GM19099 (cell line): ENCODE results near the gene TPM1.

Experiments
- POLR2A ChIP-seq: IDR thresholded peaks from 3 replicates; pipeline ENCODE4 v1.6.1; 2011; ENCODE audit warnings: low read depth; ENCODE audit not compliant: insufficient read length; ENCODE audit errors: extremely low read depth

Gene TPM1

DNA sequence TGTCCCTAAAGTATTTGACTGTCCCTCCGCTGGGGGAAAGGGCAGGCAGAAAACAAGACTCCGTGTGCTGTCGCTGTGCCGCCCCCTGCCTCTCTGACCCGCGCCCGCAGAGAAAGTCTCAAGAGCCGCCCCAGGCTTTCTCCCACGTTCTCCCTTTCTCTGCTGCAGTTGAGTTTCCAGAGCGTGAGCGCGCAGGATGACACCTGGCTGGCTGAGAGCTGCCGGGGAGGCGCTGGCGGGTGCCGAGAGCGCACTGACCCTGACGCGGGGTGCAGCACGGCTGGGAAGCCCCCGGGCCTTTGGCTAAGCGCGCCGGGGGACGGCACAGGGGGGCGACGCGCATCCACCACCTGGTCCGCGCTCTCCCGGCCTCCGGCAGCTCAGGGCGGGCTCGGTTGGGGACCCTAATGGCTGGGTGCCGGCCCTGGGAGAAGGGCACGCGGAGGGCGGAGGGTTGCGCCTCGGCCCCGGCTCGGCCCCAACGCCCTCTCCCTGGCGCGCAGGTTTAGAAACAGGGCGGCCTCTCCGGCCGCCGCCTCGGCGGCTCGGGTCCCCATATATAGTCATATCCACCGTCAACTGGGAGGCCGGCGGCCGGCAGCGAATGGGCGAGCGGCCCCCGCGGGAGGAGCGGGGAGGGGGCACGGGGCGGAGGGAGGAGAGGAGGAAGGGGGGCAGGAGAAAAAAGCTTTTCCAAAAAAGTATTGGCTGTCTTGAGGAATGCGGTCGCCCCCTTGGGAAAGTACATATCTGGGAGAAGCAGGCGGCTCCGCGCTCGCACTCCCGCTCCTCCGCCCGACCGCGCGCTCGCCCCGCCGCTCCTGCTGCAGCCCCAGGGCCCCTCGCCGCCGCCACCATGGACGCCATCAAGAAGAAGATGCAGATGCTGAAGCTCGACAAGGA lies at the start of gene TPM1:
Gene TPM1 (plus strand): TSS at position 774 of the 903 bp plus-strand sequence. CDS start 83 bp downstream, at position 857.
- TF ChIP-seq POLR2A = no peak

- TF ChIP-seq POLR2A = no peak
These were observed 49.5 kb upstream of the TPM1 start for GRCh38 chr15:62993066-62993465.

GRCh38 chr15:62994439-62994838 lies 48.1 kb upstream of the TPM1 start:
- TF ChIP-seq POLR2A = no peak

DNA sequence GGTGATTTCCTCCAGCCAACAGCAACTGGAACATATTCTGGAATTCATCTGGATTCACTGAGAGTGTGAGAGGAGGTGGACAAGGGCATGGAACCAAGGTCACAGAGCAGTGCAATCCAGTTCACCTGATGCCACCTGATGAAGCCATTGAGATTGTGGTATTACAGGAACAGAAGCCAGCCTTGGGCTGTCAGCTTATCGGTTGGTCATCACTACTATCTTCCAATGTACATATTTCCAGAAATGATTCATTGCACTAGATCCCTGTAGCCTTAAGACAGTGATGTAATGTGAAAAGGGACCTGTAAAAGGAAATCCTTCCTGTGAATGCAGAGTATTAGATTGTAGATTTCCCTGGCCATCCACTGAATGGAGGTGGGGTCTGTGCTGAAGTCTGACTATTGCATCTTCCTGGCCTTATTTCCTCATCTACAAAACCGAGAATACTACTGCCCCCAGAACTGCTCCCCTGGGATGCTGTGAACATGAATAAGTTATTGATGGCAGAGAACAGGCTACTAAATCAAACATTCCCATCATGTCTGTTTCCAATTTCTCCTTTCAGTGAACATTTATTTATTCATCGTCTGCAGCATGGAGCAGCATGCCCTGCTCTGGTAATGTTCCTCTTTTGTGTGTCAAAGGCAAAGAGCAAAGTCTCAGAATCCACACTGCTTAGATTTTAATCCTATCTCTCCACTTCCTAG lies 47.4 kb upstream of the TPM1 start:
- TF ChIP-seq POLR2A = no peak

- no peak for TF ChIP-seq POLR2A
These were observed 45.1 kb upstream of the TPM1 start for GRCh38 chr15:62997441-62997840.

GRCh38 chr15:62998262-62998890 lies 44.2 kb upstream of the TPM1 start:
- no peak for TF ChIP-seq POLR2A

- TF ChIP-seq POLR2A = no peak
These were observed 43.4 kb upstream of the TPM1 start for GRCh38 chr15:62999178-62999577.

- no peak for TF ChIP-seq POLR2A
These were observed 42.5 kb upstream of the TPM1 start for GRCh38 chr15:62999923-63000561.

DNA sequence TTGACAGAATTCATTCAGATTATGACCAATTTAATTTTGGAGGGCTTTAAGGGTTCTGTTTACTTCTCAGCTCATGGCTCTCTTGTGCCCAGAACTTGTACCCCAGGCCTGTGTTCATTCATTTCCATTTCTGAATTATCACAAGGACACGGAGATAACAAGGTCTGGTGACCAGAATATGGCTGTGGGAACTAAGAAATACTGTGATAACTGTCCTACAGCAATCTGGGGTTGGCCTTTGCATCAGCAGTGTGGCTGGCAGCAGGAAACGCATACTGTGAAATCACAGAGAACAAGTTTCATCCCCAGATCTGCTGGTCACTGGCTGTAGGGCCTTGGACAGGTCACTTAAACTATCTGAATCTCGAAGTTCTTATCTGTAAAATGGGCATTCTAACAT lies 41.8 kb upstream of the TPM1 start:
- no peak for TF ChIP-seq POLR2A

- no peak for TF ChIP-seq POLR2A
These were observed 38.3 kb upstream of the TPM1 start for GRCh38 chr15:63004211-63004610.

- TF ChIP-seq POLR2A = no peak
These were observed 36.3 kb upstream of the TPM1 start for GRCh38 chr15:63006032-63006878.

DNA sequence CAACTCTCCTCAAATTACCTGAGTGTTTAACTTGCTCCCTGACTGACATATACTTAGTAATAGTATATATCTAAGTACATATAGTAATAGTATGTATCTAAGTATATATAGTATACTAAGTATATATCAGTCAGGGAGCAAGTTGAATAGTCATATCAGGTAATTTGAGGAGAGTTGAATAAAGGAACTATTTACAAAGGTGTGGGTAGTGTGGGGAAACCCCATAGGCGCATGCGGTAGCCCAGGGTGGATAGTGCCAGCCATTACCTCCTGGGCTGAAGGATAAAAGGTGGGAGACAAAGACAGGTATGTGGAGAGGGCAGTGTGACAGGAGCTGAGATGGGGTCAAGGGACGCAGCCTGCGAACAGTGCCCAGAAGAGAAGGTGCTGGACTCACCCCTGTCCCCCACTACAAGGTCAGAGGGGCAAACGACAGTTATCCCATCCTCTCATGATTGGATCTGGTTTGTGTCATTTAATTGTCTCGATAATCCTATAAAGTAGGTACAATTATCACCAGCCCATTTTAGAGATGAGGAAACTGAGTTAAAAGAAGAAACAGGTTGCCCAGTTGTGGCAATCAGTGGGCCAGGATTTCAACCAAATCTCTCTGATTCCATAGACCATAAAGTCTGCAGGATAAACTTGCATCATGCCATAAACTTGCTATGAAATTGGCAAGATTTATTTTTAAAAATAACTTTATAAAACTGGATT lies 34.1 kb upstream of the TPM1 start:
- no peak for TF ChIP-seq POLR2A

DNA sequence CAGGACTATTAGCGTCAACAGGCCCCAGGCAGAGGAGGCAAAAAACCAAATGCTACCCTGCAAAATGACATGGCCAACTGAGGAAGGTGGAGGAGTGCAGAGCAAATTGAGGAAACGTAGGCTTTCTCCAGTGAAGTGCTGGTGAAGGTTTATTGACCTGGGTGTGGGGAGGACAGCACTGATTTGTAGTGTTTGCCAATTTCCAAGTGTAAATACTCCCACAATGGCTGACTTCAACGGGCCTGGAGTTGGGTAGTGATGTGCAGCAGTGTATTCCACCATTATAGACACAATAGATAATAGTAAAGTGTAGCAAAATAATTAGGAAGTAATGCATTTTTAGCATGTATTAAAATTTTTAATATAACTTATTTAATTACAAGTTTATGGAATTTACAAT lies 32.2 kb upstream of the TPM1 start:
- no peak for TF ChIP-seq POLR2A
